Neural progenitor cell (in vitro differentiated cells): ENCODE results near the gene HHLA2. TPM values are rescaled to one million over a fixed set of nuclear protein-coding genes. Genes with fewer than 3 reads are reported as not detected.
A peak's percentile ranks its signal among the peaks of the same experiment; 100 is the strongest.
"Not testable (repeated sequence)": the region's sequence is repeated elsewhere in the genome, so short reads cannot be mapped to it uniquely, and the experiment has no call there.

Experiments
- DNase-seq: peaks from one replicate; pipeline ENCODE4 v3.0.0-alpha.2; 2016; ENCODE audit warnings: low spot score
- H2AFZ ChIP-seq: fragments of 200-600 bp; sonication (generic); replicated peaks from 2 replicates; pipeline ENCODE4 v1.6.1; 2016; ENCODE audit warnings: antibody characterized with exemption
- H3F3A ChIP-seq: fragments of 200-600 bp; sonication (generic); 2 replicates; pipeline ENCODE4 v1.6.1; 2016; ENCODE audit warnings: antibody characterized with exemption, low read depth
- H3K27ac ChIP-seq: fragments of 200-600 bp; sonication (generic); 2 replicates; pipeline ENCODE4 v1.5.1; 2016; ENCODE audit warnings: mild to moderate bottlenecking
- H3K27me3 ChIP-seq: fragments of 200-600 bp; sonication (generic); 2 replicates; pipeline ENCODE4 v1.6.1; 2016; ENCODE audit warnings: mild to moderate bottlenecking, moderate library complexity
- H3K36me3 ChIP-seq: fragments of 200-600 bp; sonication (generic); 2 replicates; pipeline ENCODE4 v1.5.1; 2016
- H3K4me1 ChIP-seq: fragments of 200-600 bp; sonication (generic); 2 replicates; pipeline ENCODE4 v1.6.1; 2016; ENCODE audit warnings: mixed run types
- H3K4me2 ChIP-seq: fragments of 200-600 bp; sonication (generic); 2 replicates; pipeline ENCODE4 v1.6.1; 2016
- H3K4me3 ChIP-seq: fragments of 200-600 bp; sonication (generic); 2 replicates; pipeline ENCODE4 v1.5.1; 2016
- H3K79me2 ChIP-seq: fragments of 200-600 bp; sonication (generic); 2 replicates; pipeline ENCODE4 v1.6.1; 2016; ENCODE audit warnings: low read depth
- H3K9ac ChIP-seq: fragments of 200-600 bp; sonication (generic); 2 replicates; pipeline ENCODE4 v1.6.1; 2016
- H3K9me3 ChIP-seq: fragments of 200-600 bp; sonication (generic); 2 replicates; pipeline ENCODE4 v1.5.1; 2016; ENCODE audit warnings: low read depth
- H4K20me1 ChIP-seq: fragments of 200-600 bp; sonication (generic); 2 replicates; pipeline ENCODE4 v1.6.1; 2016; ENCODE audit warnings: low read depth
- H3K27ac Mint-ChIP-seq: 3 replicates; pipeline ENCODE4 v1.8.0; 2021; ENCODE audit warnings: mixed read lengths
- H3K27me3 Mint-ChIP-seq: 2 replicates; pipeline ENCODE4 v1.8.0; 2022; ENCODE audit warnings: low read depth, mild to moderate bottlenecking, inconsistent platforms, moderate library complexity, mixed read lengths; ENCODE audit not compliant: insufficient read depth
- H3K36me3 Mint-ChIP-seq: 3 replicates; pipeline ENCODE4 v1.8.0; 2021; ENCODE audit warnings: mixed read lengths
- H3K4me1 Mint-ChIP-seq: 3 replicates; pipeline ENCODE4 v1.8.0; 2021; ENCODE audit warnings: mixed read lengths
- H3K4me3 Mint-ChIP-seq: 3 replicates; pipeline ENCODE4 v1.8.0; 2021; ENCODE audit warnings: mild to moderate bottlenecking, moderate library complexity, mixed read lengths
- H3K9me3 Mint-ChIP-seq: 3 replicates; pipeline ENCODE4 v1.8.0; 2020; ENCODE audit warnings: mixed read lengths
- EZH2 ChIP-seq: fragments of 200-600 bp; sonication (generic); IDR thresholded peaks from 2 replicates; pipeline ENCODE4 v1.6.1; 2017; ENCODE audit warnings: antibody characterized with exemption, mild to moderate bottlenecking, moderate library complexity
- EZH2phosphoT487 ChIP-seq: fragments of 200-600 bp; sonication (generic); IDR thresholded peaks from 2 replicates; pipeline ENCODE4 v1.6.1; 2017; ENCODE audit warnings: antibody characterized with exemption
- total RNA-seq: library from RNA; depleted of rRNA; stranded (reverse); fragments of >200 nt; gene quantifications from 2 replicates; pipeline ENCODE4 v1.2.3, GENCODE V29; 2015; ENCODE audit warnings: low replicate concordance
- TF ChIP-seq, protein P1 (sequence below): fragments of 200-600 bp; sonication (generic); IDR thresholded peaks from 2 replicates; pipeline ENCODE4 v1.5.1; 2017; ENCODE audit warnings: antibody characterized with exemption, mild to moderate bottlenecking

The HHLA2 gene
- total RNA-seq, 1 donor from 2014 or later, result not detected

DNA sequence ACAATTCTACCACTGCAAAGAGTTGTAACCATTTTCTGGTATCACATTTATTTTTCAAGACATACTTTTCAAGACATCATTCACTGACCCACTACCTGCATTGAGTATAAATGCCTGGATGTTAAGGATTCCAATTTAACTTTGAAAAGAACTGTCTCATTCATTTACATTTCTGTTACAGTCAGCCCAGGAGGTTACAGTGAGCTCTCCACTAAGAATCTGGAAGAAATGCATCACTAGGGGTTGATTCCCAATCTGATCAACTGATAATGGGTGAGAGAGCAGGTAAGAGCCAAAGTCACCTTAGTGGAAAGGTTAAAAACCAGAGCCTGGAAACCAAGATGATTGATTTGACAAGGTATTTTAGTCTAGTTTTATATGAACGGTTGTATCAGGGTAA, 81.0 kb downstream of the HHLA2 start:
- H3K36me3 ChIP-seq, result no peaks in the 10 kb centered on the region
- no peak overlapping the region for H3K9ac ChIP-seq
- Mint-ChIP-seq H3K36me3 (no peaks in the 10 kb centered on the region), H3K27me3 (peaks cover 2% of the 10 kb centered on the region), H3K4me3 (no peak overlapping the region), H3K27ac (no peak overlapping the region), H3K9me3 (no peaks in the 10 kb centered on the region), H3K4me1 (peaks cover 7% of the 10 kb centered on the region)
- H3K9me3 ChIP-seq, result no peaks in the 10 kb centered on the region
- H3K4me1 ChIP-seq, result peaks cover 10% of the 10 kb centered on the region
- no peaks in the 10 kb centered on the region for H3K27me3 ChIP-seq
- H3K27ac ChIP-seq, result no peak overlapping the region
- no peak overlapping the region for H3K4me2 ChIP-seq
- H3F3A ChIP-seq, result no peaks in the 10 kb centered on the region
- peak overlapping the region; percentile 17 for H2AFZ ChIP-seq
- H3K79me2 ChIP-seq, result no peaks in the 10 kb centered on the region
- TF ChIP-seq EZH2phosphoT487 (no peak), EZH2 (no peak)
- TF ChIP-seq, protein P1, sequence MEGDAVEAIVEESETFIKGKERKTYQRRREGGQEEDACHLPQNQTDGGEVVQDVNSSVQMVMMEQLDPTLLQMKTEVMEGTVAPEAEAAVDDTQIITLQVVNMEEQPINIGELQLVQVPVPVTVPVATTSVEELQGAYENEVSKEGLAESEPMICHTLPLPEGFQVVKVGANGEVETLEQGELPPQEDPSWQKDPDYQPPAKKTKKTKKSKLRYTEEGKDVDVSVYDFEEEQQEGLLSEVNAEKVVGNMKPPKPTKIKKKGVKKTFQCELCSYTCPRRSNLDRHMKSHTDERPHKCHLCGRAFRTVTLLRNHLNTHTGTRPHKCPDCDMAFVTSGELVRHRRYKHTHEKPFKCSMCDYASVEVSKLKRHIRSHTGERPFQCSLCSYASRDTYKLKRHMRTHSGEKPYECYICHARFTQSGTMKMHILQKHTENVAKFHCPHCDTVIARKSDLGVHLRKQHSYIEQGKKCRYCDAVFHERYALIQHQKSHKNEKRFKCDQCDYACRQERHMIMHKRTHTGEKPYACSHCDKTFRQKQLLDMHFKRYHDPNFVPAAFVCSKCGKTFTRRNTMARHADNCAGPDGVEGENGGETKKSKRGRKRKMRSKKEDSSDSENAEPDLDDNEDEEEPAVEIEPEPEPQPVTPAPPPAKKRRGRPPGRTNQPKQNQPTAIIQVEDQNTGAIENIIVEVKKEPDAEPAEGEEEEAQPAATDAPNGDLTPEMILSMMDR, result no peak
- no peaks in the 10 kb centered on the region for H4K20me1 ChIP-seq
- H3K4me3 ChIP-seq, result no peak overlapping the region
- no peak for DNase-seq

DNA sequence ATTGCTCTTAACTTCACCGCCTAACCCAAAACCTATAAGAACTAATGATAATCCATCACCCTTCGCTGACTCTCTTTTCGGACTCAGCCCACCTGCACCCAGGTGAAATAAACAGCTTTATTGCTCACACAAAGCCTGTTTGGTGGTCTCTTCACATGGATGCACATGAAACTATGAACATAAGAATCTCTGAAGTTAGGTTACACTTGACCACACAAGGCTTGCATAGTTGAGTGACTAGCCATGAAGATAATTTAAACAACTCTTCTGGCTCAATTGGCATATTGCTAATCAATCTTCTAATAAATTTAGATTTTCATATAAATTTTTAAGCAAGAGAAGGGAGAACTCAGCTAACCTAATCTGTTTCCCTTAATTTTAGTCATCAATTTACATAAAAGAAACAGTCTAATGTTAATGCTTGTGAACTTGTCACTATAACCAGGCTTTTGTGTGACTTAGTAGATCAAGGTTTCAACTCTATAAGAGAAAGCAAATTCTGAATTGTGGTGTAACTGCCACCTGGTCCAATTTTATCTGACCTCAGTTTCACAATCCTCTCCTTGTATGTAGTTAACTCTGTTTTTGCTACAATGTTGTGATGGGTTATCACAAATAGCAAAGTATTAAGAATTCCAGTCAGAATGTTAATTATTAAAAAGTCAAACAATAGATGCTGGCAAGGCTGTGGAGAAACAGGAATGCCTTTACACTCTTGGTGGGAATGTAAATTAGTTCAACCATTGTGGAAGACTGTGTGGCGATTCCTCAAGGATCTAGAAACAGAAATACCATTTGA, 82.0 kb downstream of the HHLA2 start:
- Mint-ChIP-seq H3K9me3 (no peaks in the 10 kb centered on the region), H3K27ac (no peak overlapping the region), H3K27me3 (peaks cover 2% of the 10 kb centered on the region), H3K36me3 (no peaks in the 10 kb centered on the region), H3K4me3 (no peak overlapping the region), H3K4me1 (peaks cover 7% of the 10 kb centered on the region)
- Histone ChIP-seq H3K4me2 (no peak overlapping the region), H2AFZ (no peak overlapping the region), H4K20me1 (no peaks in the 10 kb centered on the region), H3K27ac (no peak overlapping the region), H3K9ac (no peak overlapping the region), H3K27me3 (no peaks in the 10 kb centered on the region), H3K36me3 (no peaks in the 10 kb centered on the region), H3K79me2 (no peaks in the 10 kb centered on the region), H3F3A (no peaks in the 10 kb centered on the region), H3K4me1 (peaks cover 13% of the 10 kb centered on the region), H3K4me3 (no peak overlapping the region), H3K9me3 (no peaks in the 10 kb centered on the region)
- TF ChIP-seq, protein P1, result no peak
- TF ChIP-seq EZH2, result no peak
- TF ChIP-seq EZH2phosphoT487, result no peak
- no peak for DNase-seq

DNA sequence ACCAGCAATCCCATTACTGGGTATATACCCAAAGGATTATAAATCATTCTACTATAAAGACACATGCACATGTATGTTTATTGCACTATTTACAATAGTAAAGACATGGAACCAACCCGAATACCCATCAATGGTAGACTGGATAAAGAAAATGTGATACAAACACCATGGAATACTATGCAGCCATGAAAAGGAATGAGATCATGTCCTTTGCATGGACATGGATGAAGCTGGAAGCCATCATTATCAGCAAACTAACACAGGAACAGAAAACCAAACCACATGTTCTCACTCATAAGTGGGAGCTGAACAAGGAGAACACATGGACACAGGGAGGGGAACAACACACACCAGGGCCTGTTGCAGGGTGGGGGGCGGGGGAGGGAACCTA, 82.6 kb downstream of the HHLA2 start:
- not testable (repeated sequence) for H3K4me3 ChIP-seq, H3K36me3 Mint-ChIP-seq, H4K20me1 ChIP-seq, DNase-seq, H2AFZ ChIP-seq, H3K79me2 ChIP-seq, H3K4me2 ChIP-seq, H3K9me3 Mint-ChIP-seq, H3F3A ChIP-seq, H3K9me3 ChIP-seq, H3K27me3 ChIP-seq, H3K27ac Mint-ChIP-seq, H3K27me3 Mint-ChIP-seq, H3K27ac ChIP-seq, H3K9ac ChIP-seq, H3K4me1 Mint-ChIP-seq, H3K36me3 ChIP-seq, H3K4me3 Mint-ChIP-seq
- peaks cover 13% of the 10 kb centered on the region for H3K4me1 ChIP-seq

DNA sequence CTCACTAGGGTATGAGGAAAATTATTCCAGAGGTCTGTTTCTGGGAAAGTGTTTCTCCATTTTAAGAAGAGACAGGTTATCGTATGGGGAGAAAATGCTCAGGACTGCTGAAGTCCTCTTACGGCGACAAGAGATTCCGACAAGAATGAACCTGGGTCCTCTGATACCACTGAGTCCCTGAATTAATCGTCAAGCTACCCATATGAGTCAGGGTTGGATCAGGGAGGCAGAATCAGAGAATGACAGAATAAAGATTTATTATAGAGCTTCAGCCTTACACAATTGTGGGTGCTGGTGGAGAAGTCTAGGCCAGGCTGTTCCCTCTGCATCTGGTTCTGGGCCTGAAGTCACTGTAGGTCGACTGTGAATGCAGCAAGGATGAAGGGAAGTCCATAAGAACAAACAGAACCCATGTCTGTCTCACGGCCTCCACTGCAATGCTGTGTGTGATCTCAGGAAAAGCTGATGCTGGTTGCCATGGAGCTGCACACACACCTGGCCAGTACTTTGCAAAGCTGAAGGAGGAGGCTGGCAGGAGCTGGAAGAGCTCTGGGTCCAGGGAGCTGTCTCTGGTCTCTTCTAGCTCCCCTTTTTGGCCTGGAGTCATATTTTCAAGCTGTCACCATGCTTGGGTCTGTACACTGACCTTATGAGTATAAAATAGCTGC, 83.9 kb downstream of the HHLA2 start:
- H3F3A ChIP-seq, result no peaks in the 10 kb centered on the region
- H3K4me1 Mint-ChIP-seq, result peaks cover 7% of the 10 kb centered on the region
- peaks cover 13% of the 10 kb centered on the region for H3K4me1 ChIP-seq
- DNase-seq, result no peak
- TF ChIP-seq EZH2phosphoT487 (no peak), EZH2 (no peak)
- H3K27me3 Mint-ChIP-seq, result peaks cover 2% of the 10 kb centered on the region
- no peak overlapping the region for H3K4me2 ChIP-seq
- no peak overlapping the region for H2AFZ ChIP-seq
- no peak overlapping the region for H3K27ac ChIP-seq
- H3K36me3 Mint-ChIP-seq, result no peaks in the 10 kb centered on the region
- H3K79me2 ChIP-seq, result no peaks in the 10 kb centered on the region
- H3K27ac Mint-ChIP-seq, result no peak overlapping the region
- H3K9ac ChIP-seq, result no peak overlapping the region
- H3K9me3 ChIP-seq, result no peaks in the 10 kb centered on the region
- H3K9me3 Mint-ChIP-seq, result no peaks in the 10 kb centered on the region
- no peaks in the 10 kb centered on the region for H3K36me3 ChIP-seq
- H4K20me1 ChIP-seq, result no peaks in the 10 kb centered on the region
- H3K4me3 ChIP-seq, result no peak overlapping the region
- no peaks in the 10 kb centered on the region for H3K27me3 ChIP-seq
- H3K4me3 Mint-ChIP-seq, result no peak overlapping the region
